ENCODE data around the gene MRPL28. TPM values are rescaled to one million over a fixed set of nuclear protein-coding genes. Genes with fewer than 3 reads are reported as not detected.
"Not testable (repeated sequence)": the region's sequence is repeated elsewhere in the genome, so short reads cannot be mapped to it uniquely, and the experiment has no call there.

MRPL28 gene
- total RNA-seq, 2 experiments from 2014 or later, result 94.6 to 97.6 TPM

DNA sequence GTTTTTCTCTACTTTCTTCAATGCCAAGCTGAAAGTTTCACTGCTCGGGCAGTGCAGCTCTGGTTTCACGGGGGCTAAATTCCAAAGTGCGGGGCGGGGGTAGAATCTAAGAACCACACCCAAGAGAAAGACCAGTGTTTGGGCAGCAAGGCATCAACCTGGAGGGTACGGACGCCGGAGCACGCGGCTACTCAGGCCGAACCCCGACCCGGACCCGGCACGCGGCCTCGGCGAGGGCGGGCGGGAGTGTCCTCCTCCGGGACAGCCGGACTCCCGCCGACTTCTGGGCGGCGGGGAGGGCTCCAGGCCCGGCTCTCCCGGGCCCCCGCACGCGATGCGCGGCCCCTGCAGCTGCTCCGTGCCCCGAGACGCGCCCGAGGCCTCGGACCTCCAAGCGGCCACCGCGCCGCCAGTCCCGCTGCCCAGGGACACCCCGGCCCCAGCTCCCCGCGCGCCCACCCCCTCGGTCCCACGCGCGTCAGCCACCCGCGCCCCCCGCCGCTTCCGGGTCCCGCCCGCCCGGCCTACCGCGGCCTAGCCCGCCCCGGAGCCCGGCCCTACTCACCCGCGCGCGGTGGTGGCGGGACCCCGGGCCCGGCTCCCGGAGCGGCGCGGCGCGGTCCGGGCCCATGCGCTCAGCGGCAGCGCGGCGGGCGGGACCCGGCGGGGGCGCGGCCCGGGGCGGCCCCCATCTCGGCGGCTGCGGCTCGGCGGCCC, 18.4 kb downstream of the MRPL28 start:
- ChIA-PET POLR2A (interaction anchor here (0.6 to 2.8 kb wide), 4 partner anchors 17 to 213 kb away, joined by 3 to 18 read pairs (median 4); partner anchors contain the start of gene FAM234A), CTCF (interaction anchor here (0.6 to 0.9 kb wide), 2 partner anchors 27 to 148 kb away, joined by 3 to 4 read pairs; no protein-coding TSS in a partner anchor)

- POLR2A ChIA-PET, result interaction anchor here (0.8 to 2.0 kb wide), 2 partner anchors 115 to 123 kb away, joined by 4 to 6 read pairs; partner anchors contain the start of gene FAM234A
- CTCF ChIA-PET, result interaction anchor here (2.0 kb wide), 1 partner anchor 12 kb away, joined by 9 read pairs; no protein-coding TSS in a partner anchor
These were observed 20.1 kb downstream of the MRPL28 start for GRCh38 chr16:350203-350602.

DNA sequence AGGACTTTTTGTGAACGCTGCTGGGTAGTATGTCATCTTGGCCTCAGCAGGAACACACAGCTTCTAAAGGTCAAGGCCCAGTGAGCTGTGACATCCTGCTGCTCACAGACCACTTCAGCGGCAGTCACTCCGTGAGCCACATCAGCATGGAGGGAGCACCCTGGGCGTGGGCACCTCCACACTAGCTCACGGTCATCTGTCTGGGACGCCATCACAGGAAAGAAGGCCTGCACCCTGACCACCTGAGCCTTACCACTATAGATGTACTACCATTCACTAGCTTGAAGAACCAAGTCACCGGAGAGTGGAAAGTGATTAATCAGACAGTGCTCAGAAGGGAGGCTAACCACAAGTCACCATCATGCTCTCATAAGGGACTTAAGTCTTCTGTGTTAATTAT, 21.1 kb downstream of the MRPL28 start:
- POLR2A ChIA-PET, result interaction anchor here (0.6 to 2.0 kb wide), 2 partner anchors 69 to 114 kb away, joined by 3 to 6 read pairs; partner anchors contain the start of gene FAM234A

GRCh38 chr16:348495-348894, 21.8 kb downstream of the MRPL28 start:
- CTCF ChIA-PET, result not testable (repeated sequence)
- POLR2A ChIA-PET, result interaction anchor here (2.0 kb wide), 1 partner anchor 114 kb away, joined by 6 read pairs; the partner anchor contains the start of gene FAM234A

More for the DNA sequence above, 21.1 kb downstream of the MRPL28 start:
- CTCF ChIA-PET, result interaction anchor here (0.9 to 2.0 kb wide), 2 partner anchors 13 to 114 kb away, joined by 3 to 9 read pairs; no protein-coding TSS in a partner anchor

DNA sequence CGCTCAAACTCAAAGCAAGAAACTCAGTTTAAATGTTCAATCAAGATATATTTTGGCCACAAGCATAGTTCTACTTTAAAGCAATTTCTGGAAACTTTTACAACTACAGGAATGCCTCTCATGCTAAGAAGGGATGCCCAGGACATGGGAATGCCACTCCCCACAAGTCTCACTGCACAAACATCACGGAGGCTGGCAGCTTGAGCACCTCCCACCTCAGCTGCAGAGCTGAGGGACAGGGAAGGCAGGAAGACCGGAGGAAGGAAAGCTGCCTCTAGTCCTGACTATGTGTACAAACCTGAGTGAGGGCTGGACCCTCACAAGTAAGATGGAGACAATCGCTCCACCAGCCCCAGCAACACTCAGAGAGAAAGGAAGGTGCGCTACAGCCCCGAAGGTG, 23.1 kb downstream of the MRPL28 start:
- POLR2A ChIA-PET, result interaction anchor here (1.2 kb wide), 1 partner anchor 10 kb away, joined by 4 read pairs; no protein-coding TSS in a partner anchor
- CTCF ChIA-PET, result no interaction called here

DNA sequence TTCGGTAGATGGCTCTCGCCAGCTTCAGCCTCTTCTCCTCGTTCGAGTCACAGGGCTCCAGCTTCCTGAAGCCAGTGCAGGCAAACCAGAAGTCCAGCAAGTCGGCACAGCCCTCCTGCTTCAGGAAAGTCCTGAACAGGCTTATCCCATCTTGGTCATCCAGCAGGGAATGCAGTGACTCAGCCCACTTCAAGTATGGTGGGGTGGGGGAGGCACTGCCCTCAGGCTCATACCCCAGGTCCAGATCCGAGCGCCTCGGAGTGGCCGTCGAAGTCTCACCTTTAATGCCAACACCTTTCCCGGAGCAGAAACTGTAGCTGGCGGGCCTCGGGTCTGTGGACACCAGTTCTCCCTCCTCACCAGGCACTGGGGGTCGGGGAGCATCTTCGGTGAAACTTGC, 23.8 kb downstream of the MRPL28 start:
- POLR2A ChIA-PET, result interaction anchor here (1.2 to 1.8 kb wide), 2 partner anchors 10 to 22 kb away, joined by 4 read pairs; no protein-coding TSS in a partner anchor
- CTCF ChIA-PET, result no interaction called here

DNA sequence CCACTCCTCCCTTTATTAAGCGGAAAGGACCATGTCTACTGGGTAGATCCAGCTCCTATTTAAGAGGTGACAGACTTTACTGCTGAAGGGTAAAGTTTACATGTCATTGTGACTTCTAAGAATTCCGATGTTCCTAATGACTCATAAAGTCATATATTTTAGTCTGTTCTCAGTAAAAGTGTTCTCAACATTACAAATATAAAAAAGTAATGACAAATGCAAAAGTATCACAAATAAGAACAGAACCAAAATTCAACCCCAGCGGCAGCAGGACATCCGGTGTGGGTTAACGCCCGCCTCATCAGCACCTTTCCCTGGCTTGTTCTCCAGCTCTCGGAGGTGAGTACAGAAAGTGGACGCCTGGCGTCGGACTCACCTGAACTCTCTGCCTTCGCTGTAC, 24.6 kb downstream of the MRPL28 start:
- POLR2A ChIA-PET, result interaction anchor here (0.6 to 1.8 kb wide), 3 partner anchors 13 to 117 kb away, joined by 3 to 7 read pairs (median 4); partner anchors contain the start of gene LUC7L

GRCh38 chr16:342455-343213, 27.7 kb downstream of the MRPL28 start:
- ChIA-PET POLR2A (no interaction called here), CTCF (interaction anchor here (0.7 kb wide), 1 partner anchor 106 kb away, joined by 3 read pairs; no protein-coding TSS in a partner anchor)

More for the DNA sequence above, 24.6 kb downstream of the MRPL28 start:
- CTCF ChIA-PET, result interaction anchor here (0.7 to 2.4 kb wide), 2 partner anchors 92 to 110 kb away, joined by 4 to 9 read pairs; partner anchors contain the start of gene FAM234A

DNA sequence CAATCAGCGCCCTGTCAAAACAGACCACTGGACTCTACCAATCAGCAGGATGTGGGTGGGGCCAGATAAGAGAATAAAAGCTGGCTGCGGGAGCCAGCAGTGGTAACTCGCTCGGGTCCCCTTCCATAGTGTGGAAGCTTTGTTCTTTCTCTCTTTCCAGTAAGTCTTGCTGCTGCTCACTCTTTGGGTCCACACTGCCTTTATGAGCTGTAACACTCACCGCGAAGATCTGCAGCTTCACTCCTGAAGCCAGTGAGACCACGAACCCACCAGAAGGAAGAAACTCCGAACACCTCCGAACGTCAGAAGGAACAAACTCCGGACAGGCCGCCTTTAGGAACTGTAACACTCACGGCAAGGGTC, 28.4 kb downstream of the MRPL28 start:
- POLR2A ChIA-PET, result not testable (repeated sequence)
- CTCF ChIA-PET, result interaction anchor here (0.7 kb wide), 1 partner anchor 106 kb away, joined by 3 read pairs; no protein-coding TSS in a partner anchor

DNA sequence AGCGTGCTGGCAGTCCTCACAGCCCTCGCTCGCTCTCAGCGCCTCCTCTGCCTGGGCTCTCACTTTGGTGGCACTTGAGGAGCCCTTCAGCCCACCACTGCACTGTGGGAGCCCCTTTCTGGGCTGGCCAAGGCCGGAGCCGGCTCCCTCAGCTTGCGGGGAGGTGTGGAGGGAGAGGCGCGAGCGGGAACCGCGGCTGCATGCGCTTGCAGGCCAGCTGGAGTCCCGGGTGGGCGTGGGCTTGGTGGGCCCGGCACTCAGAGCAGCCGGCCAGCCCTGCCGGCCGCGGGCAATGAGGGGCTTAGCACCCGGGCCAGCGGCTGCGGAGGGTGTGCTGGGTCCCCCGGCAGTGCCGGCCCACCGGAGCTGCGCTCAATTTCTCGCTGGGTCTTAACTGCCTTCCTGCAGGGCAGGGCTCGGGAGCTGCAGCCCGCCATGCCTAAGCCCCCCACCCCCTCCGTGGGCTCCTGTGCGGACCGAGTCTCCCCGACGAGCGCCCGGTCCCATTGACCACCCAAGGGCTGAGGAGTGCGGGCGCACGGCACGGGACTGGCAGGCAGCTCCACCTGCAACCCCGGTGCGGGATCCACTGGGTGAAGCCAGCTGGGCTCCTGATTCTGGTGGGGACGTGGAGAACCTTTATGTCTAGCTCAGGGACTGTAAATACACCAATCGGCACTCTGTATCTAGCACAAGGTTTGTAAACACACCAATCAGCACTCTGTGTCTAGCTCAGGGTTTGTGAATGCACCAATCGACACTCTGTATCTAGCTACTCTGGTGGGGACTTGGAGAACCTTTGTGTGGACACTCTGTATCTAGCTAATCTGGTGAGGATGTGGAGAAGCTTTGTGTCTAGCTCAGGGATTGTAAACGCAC, 29.0 kb downstream of the MRPL28 start:
- POLR2A ChIA-PET, result not testable (repeated sequence)
- CTCF ChIA-PET, result interaction anchor here (0.7 kb wide), 1 partner anchor 107 kb away, joined by 3 read pairs; no protein-coding TSS in a partner anchor

GRCh38 chr16:340370-341091, 29.8 kb downstream of the MRPL28 start:
- POLR2A ChIA-PET, result no interaction called here
- CTCF ChIA-PET, result no interaction called here

- ChIA-PET CTCF (no interaction called here), POLR2A (no interaction called here)
These were observed 30.7 kb downstream of the MRPL28 start for GRCh38 chr16:339680-340079.

GRCh38 chr16:337975-338575, 32.3 kb downstream of the MRPL28 start:
- ChIA-PET POLR2A (no interaction called here), CTCF (interaction anchor here (0.6 to 1.4 kb wide), 2 partner anchors 103 to 125 kb away, joined by 3 to 4 read pairs; no protein-coding TSS in a partner anchor)

DNA sequence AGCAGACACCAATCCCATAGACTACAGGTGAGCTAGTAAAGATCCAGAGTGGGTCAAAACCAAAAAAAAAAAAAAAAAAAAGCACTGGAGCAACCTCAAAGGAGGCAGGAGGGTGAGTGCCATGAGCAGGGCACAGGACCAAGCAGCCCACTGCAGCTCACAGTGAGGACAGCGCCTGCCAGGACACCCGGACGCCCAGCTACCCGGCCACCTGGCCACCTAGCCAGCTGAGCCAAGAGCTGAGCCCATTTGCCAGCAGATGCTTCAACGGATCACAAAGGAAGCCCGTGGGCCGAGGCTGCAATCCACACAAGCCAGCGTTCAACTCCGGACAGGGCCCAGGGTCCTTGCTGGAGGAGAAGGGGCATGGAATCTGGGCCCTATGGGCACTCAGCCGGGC, 32.9 kb downstream of the MRPL28 start:
- CTCF ChIA-PET, result interaction anchor here (0.6 kb wide), 1 partner anchor 126 kb away, joined by 3 read pairs; no protein-coding TSS in a partner anchor
- POLR2A ChIA-PET, result interaction anchor here (0.6 to 1.3 kb wide), 4 partner anchors 9 to 201 kb away, joined by 3 to 7 read pairs (median 4); no protein-coding TSS in a partner anchor

- CTCF ChIA-PET, result interaction anchor here (0.6 kb wide), 2 partner anchors 8 to 10 kb away, joined by 3 read pairs; no protein-coding TSS in a partner anchor
- POLR2A ChIA-PET, result interaction anchor here (1.3 kb wide), 1 partner anchor 11 kb away, joined by 4 read pairs; no protein-coding TSS in a partner anchor
These were observed 34.1 kb downstream of the MRPL28 start for GRCh38 chr16:336269-336668.

DNA sequence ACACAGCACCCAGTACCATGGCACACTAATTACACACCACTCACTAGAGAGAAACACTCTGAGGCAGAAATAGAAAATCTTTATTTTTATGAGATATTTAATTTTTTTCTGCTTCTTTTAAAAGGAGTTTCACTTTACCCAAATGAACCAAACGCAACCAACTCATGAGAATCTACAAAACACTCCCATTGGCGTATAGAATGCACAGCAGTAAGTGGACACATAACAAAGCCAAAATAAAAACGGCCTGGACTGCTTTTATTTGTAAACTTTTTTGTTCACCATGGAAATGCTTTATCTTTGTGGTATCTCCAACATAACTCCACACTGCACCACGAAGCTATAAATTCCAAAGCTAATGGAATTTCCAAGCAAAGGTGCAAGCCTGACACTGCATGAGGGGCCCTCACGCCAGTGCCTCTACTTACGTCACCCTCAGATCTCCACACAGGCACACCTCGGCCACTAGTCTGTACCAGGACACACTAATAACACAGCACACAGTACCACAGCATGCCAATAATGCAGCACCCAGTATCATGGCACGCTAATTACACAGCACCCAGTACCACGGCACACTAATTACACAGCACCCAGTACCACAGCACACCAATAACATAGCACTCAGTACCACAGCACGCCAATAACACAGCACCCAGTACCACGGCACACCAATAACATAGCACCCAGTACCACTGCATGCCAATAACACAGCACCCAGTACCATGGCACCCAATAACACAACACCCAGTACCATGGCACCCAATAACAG, 35.3 kb downstream of the MRPL28 start:
- POLR2A ChIA-PET, result not testable (repeated sequence)

More for the DNA sequence above, 35.3 kb downstream of the MRPL28 start:
- CTCF ChIA-PET, result not testable (repeated sequence)
